ENCODE results near the gene GPC4.

Gene GPC4

GRCh38 chrX:133437356-133437755 is 22.1 kb upstream of the GPC4 start:
- Histone ChIP-seq H3K9me3 (ENCODE audit: control insufficient read depth, low read length) (no peaks in the 10 kb centered on the region), H3K4me3 (ENCODE audit: extremely low read depth, insufficient read depth, low read length, poor library complexity, severe bottlenecking) (no peak overlapping the region), H3K4me1 (ENCODE audit: control insufficient read depth, insufficient read depth, low read length, poor library complexity, severe bottlenecking) (no peaks in the 10 kb centered on the region), H3K36me3 (ENCODE audit: control insufficient read depth, insufficient read depth, low read length) (no peaks in the 10 kb centered on the region), H3K27ac (ENCODE audit: low read depth, low read length, severe bottlenecking) (no peak overlapping the region)
- 56 to 79% methylated on average over 2 to 4 of the region's 4 CpGs for WGBS, 2 experiments (ENCODE audit: insufficient coverage in 2 of 2)

GRCh38 chrX:133435544-133436124 is 20.3 kb upstream of the GPC4 start:
- Histone ChIP-seq H3K4me1 (ENCODE audit: control insufficient read depth, insufficient read depth, low read length, poor library complexity, severe bottlenecking) (peaks cover 6% of the 10 kb centered on the region), H3K9me3 (ENCODE audit: control insufficient read depth, low read length) (no peaks in the 10 kb centered on the region), H3K27ac (ENCODE audit: low read depth, low read length, severe bottlenecking) (no peak overlapping the region), H3K36me3 (ENCODE audit: control insufficient read depth, insufficient read depth, low read length) (no peaks in the 10 kb centered on the region), H3K4me3 (ENCODE audit: extremely low read depth, insufficient read depth, low read length, poor library complexity, severe bottlenecking) (no peak overlapping the region)
- WGBS, 2 experiments (ENCODE audit: insufficient coverage in 2 of 2) = 70 to 87% methylated on average over 2 to 3 of the region's 6 CpGs

GRCh38 chrX:133434197-133434820 is 19.0 kb upstream of the GPC4 start:
- H3K4me1 ChIP-seq (ENCODE audit: control insufficient read depth, insufficient read depth, low read length, poor library complexity, severe bottlenecking) = peaks cover 10% of the 10 kb centered on the region
- H3K27ac ChIP-seq (ENCODE audit: low read depth, low read length, severe bottlenecking) = no peak overlapping the region
- no peaks in the 10 kb centered on the region for H3K36me3 ChIP-seq (ENCODE audit: control insufficient read depth, insufficient read depth, low read length)
- H3K9me3 ChIP-seq (ENCODE audit: control insufficient read depth, low read length) = no peaks in the 10 kb centered on the region
- 20% methylated on average over 1 of the region's 4 CpGs; no CpG with 5 or more reads in 1 of the 2 experiments for WGBS, 2 experiments (ENCODE audit: insufficient coverage in 2 of 2)
- no peak overlapping the region for H3K4me3 ChIP-seq (ENCODE audit: extremely low read depth, insufficient read depth, low read length, poor library complexity, severe bottlenecking)

GRCh38 chrX:133419911-133420310 is 4.6 kb upstream of the GPC4 start:
- Histone ChIP-seq H3K36me3 (ENCODE audit: control insufficient read depth, insufficient read depth, low read length) (no peaks in the 10 kb centered on the region), H3K9me3 (ENCODE audit: control insufficient read depth, low read length) (no peaks in the 10 kb centered on the region)

GRCh38 chrX:133418588-133418987 is 3.3 kb upstream of the GPC4 start:
- WGBS, 2 experiments (ENCODE audit: insufficient coverage in 2 of 2) = no CpG with 5 or more reads among the region's 2 CpGs
- Histone ChIP-seq H3K9me3 (ENCODE audit: control insufficient read depth, low read length) (no peaks in the 10 kb centered on the region), H3K27ac (ENCODE audit: low read depth, low read length, severe bottlenecking) (no peak overlapping the region), H3K4me3 (ENCODE audit: extremely low read depth, insufficient read depth, low read length, poor library complexity, severe bottlenecking) (no peak overlapping the region), H3K36me3 (ENCODE audit: control insufficient read depth, insufficient read depth, low read length) (no peaks in the 10 kb centered on the region), H3K4me1 (ENCODE audit: control insufficient read depth, insufficient read depth, low read length, poor library complexity, severe bottlenecking) (peaks cover 4% of the 10 kb centered on the region)

More at GRCh38 chrX:133419911-133420310, 4.6 kb upstream of the GPC4 start:
- no peak overlapping the region for H3K27ac ChIP-seq (ENCODE audit: low read depth, low read length, severe bottlenecking)
- peaks cover 4% of the 10 kb centered on the region for H3K4me1 ChIP-seq (ENCODE audit: control insufficient read depth, insufficient read depth, low read length, poor library complexity, severe bottlenecking)
- WGBS, 2 experiments (ENCODE audit: insufficient coverage in 2 of 2) = no CpG with 5 or more reads among the region's 2 CpGs
- no peak overlapping the region for H3K4me3 ChIP-seq (ENCODE audit: extremely low read depth, insufficient read depth, low read length, poor library complexity, severe bottlenecking)

- H3K4me3 ChIP-seq (ENCODE audit: extremely low read depth, insufficient read depth, low read length, poor library complexity, severe bottlenecking) = no peak overlapping the region
- 60% methylated on average over 1 of the region's 6 CpGs; no CpG with 5 or more reads in 1 of the 2 experiments for WGBS, 2 experiments (ENCODE audit: insufficient coverage in 2 of 2)
- H3K27ac ChIP-seq (ENCODE audit: low read depth, low read length, severe bottlenecking) = no peak overlapping the region
- H3K4me1 ChIP-seq (ENCODE audit: control insufficient read depth, insufficient read depth, low read length, poor library complexity, severe bottlenecking) = peaks cover 8% of the 10 kb centered on the region
- no peaks in the 10 kb centered on the region for H3K36me3 ChIP-seq (ENCODE audit: control insufficient read depth, insufficient read depth, low read length)
- no peaks in the 10 kb centered on the region for H3K9me3 ChIP-seq (ENCODE audit: control insufficient read depth, low read length)
These were observed 2.1 kb upstream of the GPC4 start for GRCh38 chrX:133417364-133417763.

GRCh38 chrX:133414406-133415275 is 648 bp downstream of the GPC4 start:
- no peak overlapping the region for H3K27ac ChIP-seq (ENCODE audit: low read depth, low read length, severe bottlenecking)
- H3K9me3 ChIP-seq (ENCODE audit: control insufficient read depth, low read length) = no peaks in the 10 kb centered on the region
- H3K36me3 ChIP-seq (ENCODE audit: control insufficient read depth, insufficient read depth, low read length) = no peaks in the 10 kb centered on the region
- WGBS, 2 experiments (ENCODE audit: insufficient coverage in 2 of 2) = 0 to 1% methylated on average over 6 to 31 of the region's 93 CpGs
- peaks cover 16% of the 10 kb centered on the region for H3K4me1 ChIP-seq (ENCODE audit: control insufficient read depth, insufficient read depth, low read length, poor library complexity, severe bottlenecking)
- H3K4me3 ChIP-seq (ENCODE audit: extremely low read depth, insufficient read depth, low read length, poor library complexity, severe bottlenecking) = peak overlapping the region; percentile 60

GRCh38 chrX:133413218-133413925 is 1.9 kb downstream of the GPC4 start:
- 0 to 3% methylated on average over 16 to 17 of the region's 38 CpGs for WGBS, 2 experiments (ENCODE audit: insufficient coverage in 2 of 2)
- H3K27ac ChIP-seq (ENCODE audit: low read depth, low read length, severe bottlenecking) = peak overlapping the region; percentile 71
- H3K4me1 ChIP-seq (ENCODE audit: control insufficient read depth, insufficient read depth, low read length, poor library complexity, severe bottlenecking) = peaks cover 16% of the 10 kb centered on the region

GRCh38 chrX:133412665-133413064 is 2.6 kb downstream of the GPC4 start:
- no peaks in the 10 kb centered on the region for H3K9me3 ChIP-seq (ENCODE audit: control insufficient read depth, low read length)
- H3K36me3 ChIP-seq (ENCODE audit: control insufficient read depth, insufficient read depth, low read length) = no peaks in the 10 kb centered on the region
- peaks cover 16% of the 10 kb centered on the region for H3K4me1 ChIP-seq (ENCODE audit: control insufficient read depth, insufficient read depth, low read length, poor library complexity, severe bottlenecking)
- 30 to 57% methylated on average over 2 to 5 of the region's 5 CpGs for WGBS, 2 experiments (ENCODE audit: insufficient coverage in 2 of 2)
- H3K4me3 ChIP-seq (ENCODE audit: extremely low read depth, insufficient read depth, low read length, poor library complexity, severe bottlenecking) = peak overlapping the region; percentile 60
- peak overlapping the region; percentile 71 for H3K27ac ChIP-seq (ENCODE audit: low read depth, low read length, severe bottlenecking)

More at GRCh38 chrX:133413218-133413925, 1.9 kb downstream of the GPC4 start:
- Histone ChIP-seq H3K36me3 (ENCODE audit: control insufficient read depth, insufficient read depth, low read length) (no peaks in the 10 kb centered on the region), H3K4me3 (ENCODE audit: extremely low read depth, insufficient read depth, low read length, poor library complexity, severe bottlenecking) (peak overlapping the region; percentile 60), H3K9me3 (ENCODE audit: control insufficient read depth, low read length) (no peaks in the 10 kb centered on the region)

GRCh38 chrX:133412246-133412645 is 3.0 kb downstream of the GPC4 start:
- Histone ChIP-seq H3K36me3 (ENCODE audit: control insufficient read depth, insufficient read depth, low read length) (no peaks in the 10 kb centered on the region), H3K4me1 (ENCODE audit: control insufficient read depth, insufficient read depth, low read length, poor library complexity, severe bottlenecking) (peaks cover 16% of the 10 kb centered on the region), H3K9me3 (ENCODE audit: control insufficient read depth, low read length) (no peaks in the 10 kb centered on the region), H3K4me3 (ENCODE audit: extremely low read depth, insufficient read depth, low read length, poor library complexity, severe bottlenecking) (peak overlapping the region; percentile 60), H3K27ac (ENCODE audit: low read depth, low read length, severe bottlenecking) (peak overlapping the region; percentile 71)
- WGBS, 2 experiments (ENCODE audit: insufficient coverage in 2 of 2) = no CpG with 5 or more reads among the region's 3 CpGs

Measured in mesodermal cell (in vitro differentiated cells).